WI38 (cell line): ENCODE results near the gene FADS3.

Experiments
- H3K4me3 ChIP-seq: 2 replicates; pipeline ENCODE4 v1.5.1; 2011; ENCODE audit warnings: low read depth, mild to moderate bottlenecking, control low read depth, low read length
- TF ChIP-seq, protein P1 (sequence below): IDR thresholded peaks from 2 replicates; pipeline ENCODE4 v1.5.1; 2012; ENCODE audit warnings: low read depth, mild to moderate bottlenecking, control low read depth, low read length

FADS3 gene

DNA sequence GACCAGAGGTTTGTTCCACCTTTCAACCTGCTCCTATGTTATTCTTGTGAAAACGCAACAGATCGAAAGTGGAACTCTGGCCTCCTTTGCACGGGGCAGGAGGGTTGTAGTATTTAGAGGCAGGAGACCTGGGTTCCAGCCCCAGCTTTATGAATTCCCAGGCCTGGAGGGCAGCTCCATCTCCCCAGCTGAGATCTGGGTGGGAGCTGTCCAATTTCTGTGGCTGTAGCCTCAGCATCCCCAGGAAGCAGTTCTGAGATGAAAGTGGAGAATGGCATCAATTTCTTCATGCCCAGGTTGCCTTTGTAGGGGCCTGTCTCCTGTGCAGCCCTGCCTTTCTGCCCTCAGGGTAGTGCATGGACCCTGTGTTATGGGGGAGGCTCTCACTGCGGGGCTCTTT, 59.1 kb downstream of the FADS3 start:
- H3K4me3 ChIP-seq: no peak overlapping the region
- TF ChIP-seq, protein P1, sequence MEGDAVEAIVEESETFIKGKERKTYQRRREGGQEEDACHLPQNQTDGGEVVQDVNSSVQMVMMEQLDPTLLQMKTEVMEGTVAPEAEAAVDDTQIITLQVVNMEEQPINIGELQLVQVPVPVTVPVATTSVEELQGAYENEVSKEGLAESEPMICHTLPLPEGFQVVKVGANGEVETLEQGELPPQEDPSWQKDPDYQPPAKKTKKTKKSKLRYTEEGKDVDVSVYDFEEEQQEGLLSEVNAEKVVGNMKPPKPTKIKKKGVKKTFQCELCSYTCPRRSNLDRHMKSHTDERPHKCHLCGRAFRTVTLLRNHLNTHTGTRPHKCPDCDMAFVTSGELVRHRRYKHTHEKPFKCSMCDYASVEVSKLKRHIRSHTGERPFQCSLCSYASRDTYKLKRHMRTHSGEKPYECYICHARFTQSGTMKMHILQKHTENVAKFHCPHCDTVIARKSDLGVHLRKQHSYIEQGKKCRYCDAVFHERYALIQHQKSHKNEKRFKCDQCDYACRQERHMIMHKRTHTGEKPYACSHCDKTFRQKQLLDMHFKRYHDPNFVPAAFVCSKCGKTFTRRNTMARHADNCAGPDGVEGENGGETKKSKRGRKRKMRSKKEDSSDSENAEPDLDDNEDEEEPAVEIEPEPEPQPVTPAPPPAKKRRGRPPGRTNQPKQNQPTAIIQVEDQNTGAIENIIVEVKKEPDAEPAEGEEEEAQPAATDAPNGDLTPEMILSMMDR: no peak

DNA sequence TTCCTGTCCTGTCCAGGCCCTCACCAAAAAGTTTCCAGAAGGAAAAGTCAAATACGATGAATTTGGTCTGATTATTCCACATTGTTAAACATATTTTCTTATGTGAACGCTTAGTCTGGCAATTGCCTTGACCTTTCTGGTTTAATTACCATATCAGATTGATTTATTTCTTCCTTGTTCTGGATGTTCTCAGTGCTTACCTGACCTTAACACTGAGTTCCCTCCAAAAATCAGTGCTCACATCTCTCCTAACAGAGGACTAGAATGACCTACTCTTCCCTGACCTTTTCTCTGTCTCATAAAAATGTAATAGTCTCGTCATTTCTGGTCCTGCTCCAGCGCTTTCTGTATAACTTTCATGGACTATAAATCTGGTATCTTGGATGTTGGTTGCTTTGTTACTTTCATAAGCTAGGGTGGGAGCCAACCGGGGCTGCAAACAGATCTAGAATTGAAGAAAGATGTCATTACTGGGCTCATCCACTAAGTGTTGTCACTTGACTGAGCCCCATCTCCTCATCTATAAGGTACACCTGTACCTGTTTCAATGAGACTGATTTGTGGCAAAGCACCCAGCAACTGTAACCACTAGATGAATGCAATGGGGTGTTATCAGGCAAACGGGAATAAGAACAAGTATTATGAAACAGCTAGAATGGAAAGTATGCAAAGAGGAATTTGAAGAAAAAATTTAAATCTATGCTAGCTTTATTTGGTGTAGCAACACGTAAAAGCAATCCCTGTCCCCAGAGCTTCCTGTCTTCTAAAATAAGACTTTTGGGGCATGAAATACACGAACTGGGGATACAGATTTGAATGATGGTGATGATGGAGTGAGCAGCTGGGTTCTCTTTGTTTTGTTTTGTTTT, 60.9 kb downstream of the FADS3 start:
- peak overlapping the region; percentile 81 for H3K4me3 ChIP-seq
- TF ChIP-seq, protein P1: no peak

GRCh38 chr11:61829806-61830205, 61.5 kb downstream of the FADS3 start:
- TF ChIP-seq, protein P1: no peak
- peak overlapping the region; percentile 81 for H3K4me3 ChIP-seq

DNA sequence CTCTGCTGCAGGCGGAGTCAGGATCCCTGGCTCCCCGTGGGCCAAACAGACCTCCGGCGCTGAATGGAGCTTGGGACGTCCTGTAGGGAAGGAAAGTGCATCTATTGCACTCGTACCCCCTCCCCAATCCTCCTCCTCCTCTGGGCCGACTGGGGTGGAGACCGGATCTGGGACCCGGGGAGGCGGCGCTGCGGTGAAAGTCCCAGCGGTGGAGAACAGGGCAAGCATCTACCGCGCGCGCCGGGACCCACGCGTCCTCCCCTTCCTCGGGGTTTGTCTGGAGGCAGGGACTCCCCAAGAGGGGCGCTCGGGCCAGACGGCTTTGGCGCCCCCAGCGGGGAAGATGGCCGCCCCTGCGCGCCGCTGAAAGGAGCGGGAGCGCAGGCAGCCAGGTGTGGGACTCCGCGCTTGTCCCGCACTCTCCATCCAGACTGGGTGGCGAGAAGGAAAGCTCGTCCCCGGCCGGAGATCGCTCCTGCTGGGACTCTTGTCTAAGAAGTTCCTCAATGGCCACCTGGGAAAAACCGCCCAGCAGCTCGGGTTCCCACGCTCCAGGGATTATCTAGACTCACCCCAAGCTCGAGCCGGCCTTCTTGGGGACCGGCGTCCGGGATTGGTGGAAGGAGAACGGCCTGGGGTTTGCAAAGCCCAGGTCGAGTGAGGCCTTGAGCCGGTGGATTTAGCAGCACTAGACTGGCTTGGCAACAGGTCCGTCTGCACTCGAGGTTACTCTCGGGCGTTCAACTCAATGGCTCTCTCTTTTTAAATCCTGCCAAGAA, 62.5 kb downstream of the FADS3 start:
- peak overlapping the region; percentile 81 for H3K4me3 ChIP-seq

GRCh38 chr11:61828379-61828628, 63.0 kb downstream of the FADS3 start:
- H3K4me3 ChIP-seq: peak overlapping the region; percentile 81
- TF ChIP-seq, protein P1: no peak

More for the DNA sequence above, 62.5 kb downstream of the FADS3 start:
- TF ChIP-seq, protein P1: peak; percentile 39

DNA sequence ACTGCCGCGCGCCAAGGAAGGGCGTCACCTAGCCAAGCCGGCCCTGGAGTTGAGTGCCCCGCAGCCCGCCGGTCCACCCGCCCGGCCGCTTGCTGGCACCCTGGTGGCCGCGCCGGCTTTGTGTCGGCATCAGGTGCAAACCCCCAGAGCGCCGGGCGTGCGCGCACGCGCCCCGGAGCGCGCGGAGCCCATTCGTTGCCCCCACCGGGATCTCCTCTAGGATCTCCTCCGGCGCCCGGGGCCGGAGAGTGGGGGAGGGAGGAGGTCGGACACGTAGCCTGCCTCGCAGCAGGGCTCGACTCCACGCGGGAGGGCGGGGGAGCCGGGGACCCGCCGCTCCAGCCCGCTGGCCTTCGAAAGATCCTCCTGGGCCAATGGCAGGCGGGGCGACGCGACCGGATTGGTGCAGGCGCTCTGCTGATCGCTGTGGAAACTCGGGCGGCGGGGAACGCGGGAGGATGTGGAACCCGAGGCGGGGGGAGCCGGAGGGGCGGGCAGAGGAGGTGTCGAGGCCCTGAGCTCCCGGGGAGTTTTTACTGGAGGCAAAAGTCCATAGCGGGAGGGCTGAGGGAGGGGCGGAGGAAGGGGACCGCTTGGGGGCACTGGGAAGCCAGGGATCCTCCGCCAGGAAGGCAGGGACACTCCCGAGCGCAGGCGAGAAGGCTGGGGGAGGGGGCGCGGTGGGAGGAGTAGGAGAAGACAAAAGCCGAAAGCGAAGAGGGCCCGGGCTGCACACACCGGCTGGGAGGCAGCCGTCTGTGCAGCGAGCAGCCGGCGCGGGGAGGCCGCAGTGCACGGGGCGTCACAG, 63.6 kb downstream of the FADS3 start, which contains the start of gene FADS2:
FADS2 (plus strand) TSS at position 730 of the 808 bp plus-strand sequence. CDS start 91 bp downstream, outside the sequence.
- TF ChIP-seq, protein P1: no peak
- peak within 1 kb of the TSS; percentile 81 for H3K4me3 ChIP-seq
